Astrocyte (in vitro differentiated cells and primary cell): Measurements from ENCODE around the gene TBPL2. TPM values are rescaled to one million over a fixed set of nuclear protein-coding genes. Genes with fewer than 3 reads are reported as not detected.

Experiments
- DNase-seq: peaks from one replicate; pipeline ENCODE4 v3.0.0-alpha.2; 2010; ENCODE audit warnings: low read depth
- FAIRE-seq: peaks from 2 replicates; lab custom pipeline; 2011; peaks lifted over from hg19 to GRCh38; lab: Jason Lieb, UNC
- H2AFZ ChIP-seq: 2 replicates; pipeline ENCODE4 v1.6.0; 2012; ENCODE audit warnings: low read depth, low read length, inconsistent platforms
- H3K27ac ChIP-seq: 2 replicates; pipeline ENCODE4 v1.5.1; 2011; ENCODE audit warnings: low read depth, low read length, inconsistent platforms
- H3K27me3 ChIP-seq: 2 replicates; pipeline ENCODE4 v1.6.0; 2011; ENCODE audit warnings: low read length, inconsistent platforms; ENCODE audit not compliant: insufficient read depth
- H3K36me3 ChIP-seq: 2 replicates; pipeline ENCODE4 v1.5.1; 2011; ENCODE audit warnings: low read length, inconsistent platforms; ENCODE audit not compliant: insufficient read depth
- H3K4me1 ChIP-seq: 2 replicates; pipeline ENCODE4 v1.5.1; 2011; ENCODE audit warnings: low read length, inconsistent platforms; ENCODE audit not compliant: insufficient read depth
- H3K4me2 ChIP-seq: 2 replicates; pipeline ENCODE4 v1.6.0; 2012; ENCODE audit warnings: low read length, inconsistent platforms
- H3K4me3 ChIP-seq: 2 replicates; pipeline ENCODE4 v1.5.1; 2011; ENCODE audit warnings: low read depth, mild to moderate bottlenecking, low read length, inconsistent platforms; ENCODE audit not compliant: insufficient read depth
- H3K79me2 ChIP-seq: 2 replicates; pipeline ENCODE4 v1.6.0; 2012; ENCODE audit warnings: mild to moderate bottlenecking, low read length, inconsistent platforms; ENCODE audit not compliant: insufficient read depth
- H3K9ac ChIP-seq: 2 replicates; pipeline ENCODE4 v1.6.0; 2012; ENCODE audit warnings: mild to moderate bottlenecking, low read length, inconsistent platforms
- H3K9me3 ChIP-seq: 2 replicates; pipeline ENCODE4 v1.5.1; 2012; ENCODE audit warnings: low read depth, mild to moderate bottlenecking, low read length, inconsistent platforms; ENCODE audit not compliant: insufficient read depth
- H4K20me1 ChIP-seq: 2 replicates; pipeline ENCODE4 v1.6.0; 2012; ENCODE audit warnings: low read length, inconsistent platforms; ENCODE audit not compliant: insufficient read depth
- H3K27ac Mint-ChIP-seq: one replicate; pipeline ENCODE4 v1.8.0; 2021; ENCODE audit warnings: mild to moderate bottlenecking, mixed read lengths; ENCODE audit not compliant: unreplicated experiment
- H3K27me3 Mint-ChIP-seq: one replicate; pipeline ENCODE4 v1.8.0; 2021; ENCODE audit warnings: low read depth, mixed read lengths; ENCODE audit not compliant: unreplicated experiment
- H3K36me3 Mint-ChIP-seq: one replicate; pipeline ENCODE4 v1.8.0; 2021; ENCODE audit warnings: low read depth, mixed read lengths; ENCODE audit not compliant: unreplicated experiment
- H3K4me1 Mint-ChIP-seq: one replicate; pipeline ENCODE4 v1.8.0; 2021; ENCODE audit warnings: low read depth, mixed read lengths; ENCODE audit not compliant: unreplicated experiment
- H3K4me3 Mint-ChIP-seq: one replicate; pipeline ENCODE4 v1.8.0; 2021; ENCODE audit warnings: mild to moderate bottlenecking, moderate library complexity, mixed read lengths; ENCODE audit not compliant: unreplicated experiment
- H3K9me3 Mint-ChIP-seq: one replicate; pipeline ENCODE4 v1.8.0; 2021; ENCODE audit warnings: mild to moderate bottlenecking, mixed read lengths; ENCODE audit not compliant: unreplicated experiment
- EZH2 ChIP-seq: IDR thresholded peaks from 2 replicates; pipeline ENCODE4 v1.6.1; 2012; ENCODE audit warnings: mild to moderate bottlenecking, low read length, inconsistent platforms; ENCODE audit not compliant: insufficient read depth
- total RNA-seq: library from RNA; stranded (reverse); gene quantifications from 2 replicates; pipeline ENCODE4 v1.2.1, GENCODE V29; 2021
- TF ChIP-seq, protein P1 (sequence below): IDR thresholded peaks from 2 replicates; pipeline ENCODE4 v1.5.1; 2011; ENCODE audit warnings: low read depth, mild to moderate bottlenecking, inconsistent platforms, low read length, moderate library complexity; ENCODE audit not compliant: insufficient read depth

The TBPL2 gene
- total RNA-seq, 1 donor from 2014 or later: not detected

DNA sequence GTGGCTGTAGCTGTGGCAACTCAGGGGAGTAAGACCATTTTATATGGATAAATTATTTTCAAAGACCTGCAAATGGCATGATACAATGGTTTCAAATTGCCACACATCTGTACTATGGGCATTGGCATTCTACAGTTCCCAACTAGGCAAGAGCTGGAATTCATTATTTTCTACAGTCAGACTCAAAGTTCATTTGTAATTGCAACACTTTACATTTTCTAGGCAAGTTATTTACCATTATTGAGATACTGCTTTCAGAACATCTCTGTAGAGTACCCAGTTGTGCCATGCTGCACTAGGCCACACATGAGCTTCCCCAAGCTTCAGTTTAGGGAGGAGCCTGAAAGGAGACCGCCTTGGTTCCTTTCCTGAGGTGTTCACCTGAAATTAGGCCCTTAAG lies 20.8 kb downstream of the TBPL2 start:
- Mint-ChIP-seq H3K4me1 (no peaks in the 10 kb centered on the region), H3K9me3 (no peaks in the 10 kb centered on the region), H3K27ac (no peak overlapping the region), H3K27me3 (peaks cover 4% of the 10 kb centered on the region), H3K36me3 (no peaks in the 10 kb centered on the region), H3K4me3 (no peak overlapping the region)
- Histone ChIP-seq H2AFZ (no peak overlapping the region), H3K4me1 (no peaks in the 10 kb centered on the region), H3K27me3 (peaks cover 5% of the 10 kb centered on the region), H4K20me1 (no peaks in the 10 kb centered on the region), H3K9ac (no peak overlapping the region), H3K4me2 (no peak overlapping the region), H3K79me2 (no peaks in the 10 kb centered on the region), H3K9me3 (no peaks in the 10 kb centered on the region), H3K27ac (no peak overlapping the region), H3K36me3 (no peaks in the 10 kb centered on the region), H3K4me3 (no peak overlapping the region)
- TF ChIP-seq EZH2: no peak
- TF ChIP-seq, protein P1, sequence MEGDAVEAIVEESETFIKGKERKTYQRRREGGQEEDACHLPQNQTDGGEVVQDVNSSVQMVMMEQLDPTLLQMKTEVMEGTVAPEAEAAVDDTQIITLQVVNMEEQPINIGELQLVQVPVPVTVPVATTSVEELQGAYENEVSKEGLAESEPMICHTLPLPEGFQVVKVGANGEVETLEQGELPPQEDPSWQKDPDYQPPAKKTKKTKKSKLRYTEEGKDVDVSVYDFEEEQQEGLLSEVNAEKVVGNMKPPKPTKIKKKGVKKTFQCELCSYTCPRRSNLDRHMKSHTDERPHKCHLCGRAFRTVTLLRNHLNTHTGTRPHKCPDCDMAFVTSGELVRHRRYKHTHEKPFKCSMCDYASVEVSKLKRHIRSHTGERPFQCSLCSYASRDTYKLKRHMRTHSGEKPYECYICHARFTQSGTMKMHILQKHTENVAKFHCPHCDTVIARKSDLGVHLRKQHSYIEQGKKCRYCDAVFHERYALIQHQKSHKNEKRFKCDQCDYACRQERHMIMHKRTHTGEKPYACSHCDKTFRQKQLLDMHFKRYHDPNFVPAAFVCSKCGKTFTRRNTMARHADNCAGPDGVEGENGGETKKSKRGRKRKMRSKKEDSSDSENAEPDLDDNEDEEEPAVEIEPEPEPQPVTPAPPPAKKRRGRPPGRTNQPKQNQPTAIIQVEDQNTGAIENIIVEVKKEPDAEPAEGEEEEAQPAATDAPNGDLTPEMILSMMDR: no peak
- DNase-seq (no peak), FAIRE-seq (no peak)

DNA sequence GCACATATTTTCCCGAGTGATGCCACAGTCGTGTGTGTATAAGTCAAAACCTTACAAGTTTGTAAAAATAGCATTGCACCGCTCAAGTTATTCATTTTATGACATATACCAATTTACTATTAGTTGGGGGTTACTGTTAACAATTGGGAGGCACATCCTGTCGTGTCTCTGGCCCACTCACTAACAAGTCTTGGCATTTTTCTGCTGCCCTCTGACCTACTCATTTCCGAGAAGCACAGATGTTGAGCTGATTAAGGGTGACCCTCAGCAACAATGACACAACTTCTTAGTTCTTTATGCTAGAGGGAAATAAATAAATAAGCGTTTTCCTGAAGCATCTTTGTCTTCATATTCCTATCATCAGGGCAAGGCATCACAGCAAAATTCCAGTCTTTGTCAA lies 22.0 kb downstream of the TBPL2 start:
- Mint-ChIP-seq H3K9me3 (no peaks in the 10 kb centered on the region), H3K27me3 (peaks cover 4% of the 10 kb centered on the region), H3K4me3 (no peak overlapping the region), H3K36me3 (no peaks in the 10 kb centered on the region), H3K27ac (no peak overlapping the region), H3K4me1 (no peaks in the 10 kb centered on the region)
- no peak for TF ChIP-seq EZH2
- TF ChIP-seq, protein P1: no peak
- Histone ChIP-seq H3K4me1 (no peaks in the 10 kb centered on the region), H3K4me2 (no peak overlapping the region), H3K27ac (no peak overlapping the region), H3K79me2 (no peaks in the 10 kb centered on the region), H2AFZ (no peak overlapping the region), H3K36me3 (no peaks in the 10 kb centered on the region), H4K20me1 (no peaks in the 10 kb centered on the region), H3K9me3 (no peaks in the 10 kb centered on the region), H3K9ac (no peak overlapping the region), H3K27me3 (peaks cover 2% of the 10 kb centered on the region), H3K4me3 (no peak overlapping the region)
- FAIRE-seq (no peak), DNase-seq (no peak)

DNA sequence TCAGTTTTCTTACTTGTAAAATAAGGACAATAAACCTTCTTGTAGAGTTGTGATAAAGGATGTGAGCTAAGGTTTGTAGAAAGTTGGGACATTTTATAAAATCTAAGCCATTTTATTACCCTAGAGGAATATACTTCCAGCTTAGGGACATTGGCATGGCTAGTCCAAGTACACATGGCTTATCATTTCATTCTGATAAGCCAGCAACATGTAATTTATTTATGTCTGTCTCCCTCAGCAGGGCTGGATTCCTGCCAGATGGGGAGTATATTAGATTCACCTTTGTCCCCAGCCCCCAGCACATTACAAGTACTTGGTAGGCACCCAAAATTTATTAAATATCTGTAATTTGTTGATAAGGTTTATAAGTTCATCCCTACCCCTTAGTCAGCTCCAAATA lies 22.5 kb downstream of the TBPL2 start:
- no peaks in the 10 kb centered on the region for H3K9me3 ChIP-seq
- Mint-ChIP-seq H3K36me3 (no peaks in the 10 kb centered on the region), H3K4me3 (no peak overlapping the region), H3K27ac (no peak overlapping the region), H3K9me3 (no peaks in the 10 kb centered on the region), H3K4me1 (no peaks in the 10 kb centered on the region), H3K27me3 (peaks cover 4% of the 10 kb centered on the region)
- H3K4me3 ChIP-seq: no peak overlapping the region
- H4K20me1 ChIP-seq: no peaks in the 10 kb centered on the region
- no peak overlapping the region for H3K27ac ChIP-seq
- no peaks in the 10 kb centered on the region for H3K36me3 ChIP-seq
- DNase-seq (no peak), FAIRE-seq (no peak)
- no peaks in the 10 kb centered on the region for H3K4me1 ChIP-seq
- no peak overlapping the region for H3K9ac ChIP-seq
- H3K4me2 ChIP-seq: no peak overlapping the region
- H3K27me3 ChIP-seq: no peaks in the 10 kb centered on the region
- H2AFZ ChIP-seq: no peak overlapping the region
- no peaks in the 10 kb centered on the region for H3K79me2 ChIP-seq
- no peak for TF ChIP-seq EZH2
- TF ChIP-seq, protein P1: no peak
